RPMI8226 (cell line): ENCODE measurements around the gene ZNF814.
"Not testable (repeated sequence)": the region's sequence is repeated elsewhere in the genome, so short reads cannot be mapped to it uniquely, and the experiment has no call there.

Source experiments
- DNase-seq: peaks from one replicate; pipeline ENCODE4 v3.0.0-alpha.2; 2015

ZNF814 gene

GRCh38 chr19:57815247-57816075, 73.4 kb downstream of the ZNF814 start:
- DNase-seq, result no peak

GRCh38 chr19:57814505-57815246, 74.2 kb downstream of the ZNF814 start, which contains the start of gene ZNF552:
TSS of gene ZNF552 (minus strand) at chr19:57814913. CDS start at chr19:57814743, 170 bp downstream.
- peak; percentile 90 for DNase-seq

- DNase-seq, result no peak
Measured at GRCh38 chr19:57813919-57814504, 74.8 kb downstream of the ZNF814 start.

GRCh38 chr19:57812975-57813820, 75.6 kb downstream of the ZNF814 start:
- DNase-seq, result not testable (repeated sequence)

GRCh38 chr19:57812226-57812625, 76.6 kb downstream of the ZNF814 start:
- DNase-seq, result no peak

GRCh38 chr19:57810410-57811295, 78.2 kb downstream of the ZNF814 start:
- DNase-seq, result not testable (repeated sequence)

GRCh38 chr19:57807541-57807940, 81.3 kb downstream of the ZNF814 start:
- DNase-seq, result no peak

- no peak for DNase-seq
Measured at GRCh38 chr19:57803594-57804325, 85.1 kb downstream of the ZNF814 start.

- no peak for DNase-seq
Measured at GRCh38 chr19:57803265-57803593, 85.6 kb downstream of the ZNF814 start.

- DNase-seq, result no peak
Measured at GRCh38 chr19:57802269-57802668, 86.6 kb downstream of the ZNF814 start.

- no peak for DNase-seq
Measured at GRCh38 chr19:57800696-57801095, 88.1 kb downstream of the ZNF814 start.
